Fibroblast of lung (primary cell): Measurements from ENCODE around the gene CEP20.

Source experiments
- EZH2 ChIP-seq: IDR thresholded peaks from 2 replicates; pipeline ENCODE4 v1.5.1; 2012; ENCODE audit warnings: low read length, control low read depth, mild to moderate bottlenecking; ENCODE audit errors: missing control alignments
- TF ChIP-seq, protein P1 (sequence below), 2 donors: IDR thresholded peaks in 1 of 2; conservative IDR thresholded peaks in 1 of 2; 1 replicate in 1 of 2; 2 replicates in 1 of 2; pipeline ENCODE4 v1.5.1; 2011 to 2012; ENCODE audit warnings: low read length in 2 of 2, control low read depth in 1 of 2, inconsistent platforms in 1 of 2, low read depth in 1 of 2, mild to moderate bottlenecking in 1 of 2

DNA sequence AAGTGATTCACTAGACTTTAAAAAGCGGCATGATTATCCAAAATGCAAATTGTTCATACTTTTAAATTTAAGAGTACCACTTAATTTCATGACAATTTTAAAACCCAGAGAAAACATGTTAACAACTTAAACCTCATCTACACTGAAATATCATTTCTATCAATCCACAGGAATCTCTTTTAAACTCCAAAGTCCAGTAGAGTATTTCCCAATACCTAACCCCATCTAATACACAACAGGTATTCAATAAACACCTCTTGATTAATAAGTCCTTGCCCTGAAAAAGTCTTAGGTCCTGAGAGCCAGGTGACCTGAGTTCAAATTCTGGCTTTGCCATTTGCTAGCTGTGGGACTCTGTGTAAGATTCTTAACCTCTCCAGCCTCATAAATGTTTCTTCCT is 14.7 kb downstream of the CEP20 start:
- TF ChIP-seq, protein P1, sequence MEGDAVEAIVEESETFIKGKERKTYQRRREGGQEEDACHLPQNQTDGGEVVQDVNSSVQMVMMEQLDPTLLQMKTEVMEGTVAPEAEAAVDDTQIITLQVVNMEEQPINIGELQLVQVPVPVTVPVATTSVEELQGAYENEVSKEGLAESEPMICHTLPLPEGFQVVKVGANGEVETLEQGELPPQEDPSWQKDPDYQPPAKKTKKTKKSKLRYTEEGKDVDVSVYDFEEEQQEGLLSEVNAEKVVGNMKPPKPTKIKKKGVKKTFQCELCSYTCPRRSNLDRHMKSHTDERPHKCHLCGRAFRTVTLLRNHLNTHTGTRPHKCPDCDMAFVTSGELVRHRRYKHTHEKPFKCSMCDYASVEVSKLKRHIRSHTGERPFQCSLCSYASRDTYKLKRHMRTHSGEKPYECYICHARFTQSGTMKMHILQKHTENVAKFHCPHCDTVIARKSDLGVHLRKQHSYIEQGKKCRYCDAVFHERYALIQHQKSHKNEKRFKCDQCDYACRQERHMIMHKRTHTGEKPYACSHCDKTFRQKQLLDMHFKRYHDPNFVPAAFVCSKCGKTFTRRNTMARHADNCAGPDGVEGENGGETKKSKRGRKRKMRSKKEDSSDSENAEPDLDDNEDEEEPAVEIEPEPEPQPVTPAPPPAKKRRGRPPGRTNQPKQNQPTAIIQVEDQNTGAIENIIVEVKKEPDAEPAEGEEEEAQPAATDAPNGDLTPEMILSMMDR (conservative IDR thresholded peaks at IDR 0.05 in 1 of 2, IDR thresholded peaks at IDR 0.05 in 1 of 2; ENCODE audit: low read depth in 1 of 2, low read length in 2 of 2) = no peak
- no peak for TF ChIP-seq EZH2
